DMS53 treated with DMSO at 0.1 percent for 48 hours (cell line): Measurements from ENCODE around the gene PKMYT1.
"Not testable (repeated sequence)": the region's sequence is repeated elsewhere in the genome, so short reads cannot be mapped to it uniquely, and the experiment has no call there.

ENCODE experiments used
- DNase-seq: peaks from one replicate; lab custom pipeline; 2025; ENCODE audit not compliant: unreplicated experiment; lab: John Stamatoyannopoulos, UW

PKMYT1 gene

GRCh38 chr16:2962334-2963073 is 17.7 kb downstream of the PKMYT1 start:
- DNase-seq, result no peak

DNA sequence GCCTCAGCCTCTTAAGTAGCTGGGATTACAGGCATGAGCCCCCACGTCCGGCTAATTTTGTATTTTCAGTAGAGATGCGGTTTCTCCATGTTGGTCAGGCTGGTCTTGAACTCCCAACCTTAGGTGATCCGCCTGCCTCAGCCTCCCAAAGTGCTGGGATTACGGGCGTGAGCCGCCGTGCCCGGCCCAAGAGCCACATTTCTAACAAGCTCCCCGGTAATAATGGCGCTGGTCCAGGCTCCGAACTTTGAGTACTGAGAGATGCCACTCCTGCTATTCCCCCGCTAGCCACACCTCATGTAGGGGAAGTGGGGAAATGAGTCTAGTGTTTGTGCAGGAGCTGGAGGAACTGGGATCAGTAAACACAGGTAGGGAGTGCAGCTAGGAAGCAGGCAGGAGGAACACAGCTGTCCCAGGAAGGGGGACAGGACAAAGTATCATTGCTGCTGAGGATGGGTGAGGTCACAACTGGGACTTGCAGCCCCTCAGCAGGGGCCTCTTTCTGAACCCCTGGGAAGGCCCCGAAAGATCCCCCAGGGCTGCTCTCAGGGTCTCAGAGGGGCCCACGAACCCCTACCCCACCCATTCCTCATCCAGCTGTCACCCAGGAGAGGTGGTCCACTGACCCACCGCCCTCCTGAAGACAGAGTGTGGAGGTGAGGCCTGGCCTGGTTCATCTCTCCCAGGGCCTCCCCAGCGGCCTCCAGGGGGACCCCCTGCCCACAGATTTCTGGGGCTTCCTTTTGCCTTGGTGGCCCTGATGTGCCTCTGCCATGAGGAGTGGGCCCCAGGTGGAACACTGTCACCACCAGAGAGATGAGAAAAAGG is 19.8 kb downstream of the PKMYT1 start:
- no peak for DNase-seq

DNA sequence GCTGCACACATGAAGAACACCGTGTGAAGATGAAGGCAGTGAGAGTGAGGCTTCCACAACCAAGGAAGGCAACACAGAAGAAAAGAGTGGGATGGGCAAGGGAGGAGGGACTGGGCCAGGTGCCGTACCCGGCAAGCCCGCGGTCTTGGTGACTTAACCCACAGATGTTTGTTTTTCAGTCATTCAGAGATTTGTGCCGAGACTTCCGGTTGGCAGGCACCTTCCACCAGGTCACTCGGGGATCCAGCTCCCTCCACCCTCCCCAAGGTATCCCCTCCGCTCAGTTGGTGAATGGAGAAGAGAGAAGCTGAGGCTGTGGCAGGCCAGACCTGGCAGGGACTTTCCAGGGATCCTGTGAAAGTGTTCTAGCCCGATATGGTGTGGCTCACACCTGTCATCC is 21.0 kb downstream of the PKMYT1 start:
- DNase-seq, result no peak

- DNase-seq, result no peak
These were observed 23.7 kb downstream of the PKMYT1 start for GRCh38 chr16:2956579-2956956.

GRCh38 chr16:2955779-2956578 is 24.3 kb downstream of the PKMYT1 start:
- no peak for DNase-seq

DNA sequence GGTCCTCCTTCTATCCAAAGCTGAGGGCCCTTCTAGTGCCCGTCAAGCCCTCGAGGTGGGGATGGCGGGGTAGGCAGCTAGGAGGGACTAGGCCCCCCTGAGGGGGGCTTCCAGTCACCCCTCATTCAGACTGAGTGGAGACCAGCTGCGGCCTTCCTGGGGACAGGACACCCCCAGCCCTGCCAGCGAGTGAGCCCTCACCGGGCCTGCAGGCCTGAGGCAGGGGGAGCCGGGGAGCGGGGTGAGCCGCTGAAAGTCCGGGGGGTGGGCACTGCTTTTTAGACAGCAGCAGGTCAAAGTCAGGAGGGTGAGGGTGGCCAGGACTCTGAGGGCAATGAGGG is 24.8 kb downstream of the PKMYT1 start:
- no peak for DNase-seq

- peak; percentile 42 for DNase-seq
These were observed 25.4 kb downstream of the PKMYT1 start for GRCh38 chr16:2954656-2955381.

DNA sequence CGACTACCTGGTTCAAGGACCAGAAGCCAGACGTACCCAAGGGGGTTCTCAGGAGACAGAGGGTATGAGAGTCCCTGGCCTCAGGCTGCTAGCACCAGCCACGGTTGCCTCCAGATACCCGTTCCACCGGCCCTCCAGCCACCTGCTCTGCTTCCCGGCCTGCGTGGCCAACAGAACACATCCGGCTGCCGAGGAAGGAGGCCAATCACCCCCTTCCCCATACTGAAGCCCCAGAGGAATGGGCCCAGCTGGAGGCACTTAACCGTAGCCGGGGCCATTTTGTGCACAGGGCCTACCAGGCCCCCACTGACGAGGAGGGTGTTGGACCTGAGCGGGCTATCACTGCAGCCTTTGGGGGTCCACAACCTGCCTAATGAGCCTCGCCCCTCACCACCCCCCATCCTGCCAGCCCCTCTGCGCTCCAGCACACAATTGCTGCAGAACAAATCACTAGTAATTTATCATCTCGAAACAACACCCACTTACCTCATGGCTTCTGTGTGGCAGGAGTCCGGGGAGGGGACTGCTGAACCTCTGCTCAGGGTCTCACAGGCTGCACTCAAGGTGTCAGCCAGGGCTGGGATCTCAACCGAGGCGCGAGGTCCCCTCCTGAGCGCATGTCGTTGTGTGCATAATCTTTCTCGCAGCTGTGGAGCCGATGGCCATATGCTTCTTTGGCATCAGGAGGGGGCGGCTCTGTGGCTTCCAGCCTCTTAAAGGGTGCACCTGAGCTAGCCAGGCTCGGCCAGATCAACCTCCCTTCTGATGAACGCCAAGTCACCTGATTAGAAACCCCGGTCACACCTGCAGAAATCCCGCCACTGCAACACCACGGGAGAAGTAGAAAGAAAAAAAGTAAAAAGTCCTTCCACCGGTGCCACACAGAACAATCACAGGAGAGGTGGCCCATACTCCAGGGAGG is 26.3 kb downstream of the PKMYT1 start:
- peak; percentile 43 for DNase-seq

DNA sequence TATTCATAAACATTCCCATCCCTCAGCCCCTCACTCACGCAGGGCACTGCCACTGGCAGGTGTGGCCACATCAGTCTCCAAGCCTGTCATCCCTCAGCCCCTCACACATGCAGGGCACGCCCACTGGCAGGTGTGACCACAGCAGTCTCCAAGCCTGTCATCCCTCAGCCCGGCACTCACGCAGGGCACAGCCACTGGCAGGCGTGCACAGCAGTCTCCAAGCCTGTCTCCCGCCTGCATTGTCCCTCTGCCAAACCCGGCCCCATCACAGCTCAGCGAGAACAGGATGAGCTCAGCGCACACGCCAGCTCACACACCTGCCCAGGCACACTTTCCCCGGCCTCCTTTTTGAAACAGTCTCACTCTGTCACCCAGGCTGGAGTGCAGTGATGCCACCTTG is 27.6 kb downstream of the PKMYT1 start:
- no peak for DNase-seq

DNA sequence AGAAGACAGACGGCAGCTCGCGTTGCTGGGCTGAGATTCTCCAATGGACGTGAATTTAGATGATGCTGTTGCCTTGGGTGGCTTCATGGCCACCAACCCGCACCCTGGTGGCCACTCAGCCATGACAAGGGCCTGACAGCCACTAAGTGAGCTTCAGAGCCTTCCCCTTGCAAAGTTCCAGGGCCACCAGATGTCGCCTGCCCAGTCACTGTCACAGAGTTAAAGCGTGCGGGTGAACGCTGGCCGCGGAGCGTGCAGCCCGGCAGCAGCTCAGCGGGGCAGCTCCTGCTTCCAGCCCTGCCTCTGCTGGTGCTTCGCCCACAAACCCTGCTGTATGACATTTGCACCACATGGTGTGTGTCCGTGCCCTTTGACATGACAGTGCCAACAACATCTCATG is 29.5 kb downstream of the PKMYT1 start:
- DNase-seq, result no peak

DNA sequence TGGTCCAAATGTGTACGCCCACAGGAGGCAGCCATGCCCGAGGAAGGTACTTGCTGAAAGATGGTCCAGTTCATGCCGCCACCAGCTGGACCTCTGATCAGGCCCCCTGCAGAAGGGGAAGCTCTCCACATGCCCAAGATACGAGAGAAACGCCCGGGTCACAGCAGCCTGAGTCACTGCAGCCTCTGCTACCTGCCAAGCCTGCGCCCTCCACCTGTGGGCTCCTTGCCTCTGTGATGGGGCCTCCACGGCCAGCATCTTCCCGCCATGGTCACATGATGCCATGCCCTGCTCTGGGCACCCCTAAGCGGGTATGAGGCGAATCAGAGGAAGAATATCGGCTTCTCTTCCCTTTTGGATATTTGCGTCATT is 29.9 kb downstream of the PKMYT1 start:
- no peak for DNase-seq

GRCh38 chr16:2949705-2950352 is 30.4 kb downstream of the PKMYT1 start:
- DNase-seq, result no peak

DNA sequence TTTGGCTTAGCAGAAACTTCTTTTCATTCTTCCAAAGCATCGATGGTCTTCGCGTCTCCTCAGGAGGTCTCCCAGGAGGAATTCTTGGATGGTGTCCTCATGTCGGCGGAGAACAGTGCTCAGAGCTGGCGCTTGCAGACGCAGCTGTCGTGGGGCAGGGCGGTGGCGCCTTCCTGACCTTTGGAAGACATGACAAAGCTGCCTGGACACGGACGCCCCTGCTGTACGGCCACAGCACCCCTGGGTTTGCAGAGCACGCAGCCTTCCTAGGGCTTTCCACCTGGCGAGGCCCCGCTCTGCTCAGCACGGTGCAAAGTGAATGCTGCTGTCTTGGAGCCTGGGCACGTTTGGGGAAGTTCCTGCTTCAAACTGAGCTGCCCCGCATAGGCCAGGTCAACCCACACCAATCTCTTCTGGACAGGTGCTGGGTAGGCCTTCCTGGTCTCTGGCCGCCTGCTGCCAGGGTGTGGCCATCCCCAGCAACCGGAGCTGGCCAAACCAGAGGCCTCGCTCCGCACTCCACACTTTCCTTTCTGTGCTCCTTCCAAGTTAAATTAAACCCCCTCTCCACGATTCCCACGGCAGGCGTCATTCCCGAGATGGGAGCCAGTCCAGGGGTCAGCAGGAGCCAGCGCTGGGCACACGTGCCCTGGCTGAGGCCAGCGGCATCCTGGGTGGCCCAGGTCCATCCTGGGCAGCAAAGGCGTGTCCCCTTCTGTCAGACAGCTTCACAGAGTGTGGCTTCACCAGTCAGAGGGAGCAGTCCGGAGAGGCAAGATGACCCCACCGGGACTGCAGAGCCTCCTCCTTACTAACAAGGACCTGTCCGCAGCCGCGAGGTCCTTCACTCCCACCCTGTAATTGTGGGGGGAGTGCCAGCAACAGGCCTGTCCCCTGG is 31.2 kb downstream of the PKMYT1 start:
- no peak for DNase-seq

- DNase-seq, result no peak
These were observed 33.6 kb downstream of the PKMYT1 start for GRCh38 chr16:2946649-2947048.

DNA sequence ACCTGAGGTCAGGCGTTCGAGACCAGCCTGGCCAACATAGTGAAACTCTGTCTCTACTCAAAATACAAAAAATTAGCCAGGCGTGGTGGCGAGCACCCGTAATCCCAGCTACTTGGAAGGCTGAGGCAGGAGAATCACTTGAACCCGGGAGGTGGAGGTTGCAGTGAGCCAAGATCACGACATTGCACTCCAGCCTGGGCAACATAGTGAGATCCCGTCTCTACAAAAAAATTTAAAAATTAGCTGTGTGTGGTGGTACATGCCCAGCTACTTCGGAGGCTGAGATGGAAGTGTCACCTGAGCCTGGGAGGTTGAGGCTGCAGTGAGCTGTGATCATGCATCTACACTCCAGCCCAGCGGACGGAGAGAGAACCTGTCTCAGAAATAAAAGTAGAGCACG is 36.5 kb downstream of the PKMYT1 start:
- not testable (repeated sequence) for DNase-seq

DNA sequence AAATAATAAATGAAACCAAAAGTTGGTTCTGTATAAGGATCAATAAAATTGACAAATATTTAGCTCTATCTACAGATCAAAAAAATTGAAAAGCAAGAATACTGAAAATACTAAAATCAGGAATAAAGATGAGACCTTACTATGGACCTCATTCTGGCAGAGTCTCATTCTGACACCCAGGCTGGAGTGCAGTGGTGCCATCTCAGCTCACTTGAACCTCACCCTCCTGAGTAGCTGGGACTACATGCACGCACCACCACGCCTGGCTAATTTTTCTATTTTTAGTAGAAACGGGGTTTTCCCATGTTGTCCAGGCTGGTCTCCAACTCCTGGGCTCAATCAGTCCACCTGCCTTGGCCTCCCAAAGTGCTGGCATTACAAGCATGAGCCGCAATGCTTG is 38.2 kb downstream of the PKMYT1 start:
- DNase-seq, result no peak

GRCh38 chr16:2939968-2940367 is 40.3 kb downstream of the PKMYT1 start:
- DNase-seq, result no peak

DNA sequence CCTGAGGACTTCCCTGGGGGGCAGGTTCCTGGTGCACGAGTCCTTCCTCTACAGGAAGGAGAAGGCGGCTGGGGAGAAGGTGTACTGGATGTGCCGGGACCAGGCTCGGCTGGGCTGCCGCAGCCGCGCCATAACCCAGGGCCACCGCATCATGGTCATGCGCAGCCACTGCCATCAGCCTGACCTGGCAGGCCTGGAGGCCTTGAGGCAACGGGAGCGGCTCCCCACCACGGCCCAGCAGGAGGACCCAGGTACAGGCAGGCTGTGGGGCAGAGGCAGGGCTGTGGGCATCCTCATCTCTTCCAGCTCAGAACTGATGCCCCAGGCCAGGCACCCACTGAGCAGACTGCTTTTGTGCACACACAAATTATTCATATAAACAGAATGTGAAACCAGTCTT is 42.0 kb downstream of the PKMYT1 start:
- DNase-seq, result no peak

- no peak for DNase-seq
These were observed 43.1 kb downstream of the PKMYT1 start for GRCh38 chr16:2937170-2937569.
